GM06990 (cell line): Measurements from ENCODE around the gene HAPLN1.
A peak's percentile ranks its signal among the peaks of the same experiment; 100 is the strongest.

Experiments
- DNase-seq: peaks from one replicate; pipeline ENCODE4 v3.0.0-alpha.2; 2011; ENCODE audit not compliant: insufficient read length; ENCODE audit errors: extremely low read depth
- H3K27me3 ChIP-seq: replicated peaks from 2 replicates; pipeline ENCODE4 v1.6.0; 2011; ENCODE audit warnings: low read length; ENCODE audit not compliant: control insufficient read depth, insufficient read depth
- H3K36me3 ChIP-seq: 2 replicates; pipeline ENCODE4 v1.5.1; 2011; ENCODE audit warnings: low read length; ENCODE audit not compliant: control insufficient read depth, insufficient read depth
- H3K4me3 ChIP-seq: replicated peaks from 2 replicates; pipeline ENCODE4 v1.5.1; 2011; ENCODE audit warnings: low read depth, mild to moderate bottlenecking, control low read depth, low read length
- CTCF ChIP-seq: IDR thresholded peaks from 2 replicates; pipeline ENCODE4 v1.5.1; 2011; ENCODE audit warnings: low read length, control low read depth, mild to moderate bottlenecking, inconsistent platforms; ENCODE audit not compliant: insufficient read depth, poor library complexity, severe bottlenecking

The HAPLN1 gene

DNA sequence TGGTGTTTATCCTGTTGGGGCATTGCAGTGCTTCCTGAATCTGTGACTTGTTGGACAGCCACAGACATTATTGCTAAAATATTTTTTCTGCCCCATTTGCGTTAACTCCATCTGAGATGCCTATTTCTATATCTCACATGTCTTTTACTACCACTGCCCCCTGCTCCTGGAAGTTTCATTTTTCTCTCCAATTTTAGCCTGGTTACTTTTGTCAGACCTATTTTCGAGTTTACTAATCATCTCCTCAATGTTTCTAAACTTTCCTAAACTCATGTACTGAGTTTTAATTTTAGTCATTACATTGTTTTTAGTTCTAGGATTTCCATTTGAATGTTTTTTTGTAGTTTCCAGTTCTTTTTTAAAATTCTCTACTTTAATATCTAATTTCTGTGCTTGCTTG lies 17.6 kb downstream of the HAPLN1 start:
- Histone ChIP-seq H3K27me3 (no peaks in the 10 kb centered on the region), H3K4me3 (no peak overlapping the region), H3K36me3 (no peaks in the 10 kb centered on the region)
- TF ChIP-seq CTCF, result no peak
- peak; percentile 6 for DNase-seq

GRCh38 chr5:83701886-83702285 lies 18.8 kb downstream of the HAPLN1 start:
- DNase-seq, result no peak
- H3K27me3 ChIP-seq, result no peaks in the 10 kb centered on the region
- no peak for TF ChIP-seq CTCF
- no peak overlapping the region for H3K4me3 ChIP-seq
- no peaks in the 10 kb centered on the region for H3K36me3 ChIP-seq

DNA sequence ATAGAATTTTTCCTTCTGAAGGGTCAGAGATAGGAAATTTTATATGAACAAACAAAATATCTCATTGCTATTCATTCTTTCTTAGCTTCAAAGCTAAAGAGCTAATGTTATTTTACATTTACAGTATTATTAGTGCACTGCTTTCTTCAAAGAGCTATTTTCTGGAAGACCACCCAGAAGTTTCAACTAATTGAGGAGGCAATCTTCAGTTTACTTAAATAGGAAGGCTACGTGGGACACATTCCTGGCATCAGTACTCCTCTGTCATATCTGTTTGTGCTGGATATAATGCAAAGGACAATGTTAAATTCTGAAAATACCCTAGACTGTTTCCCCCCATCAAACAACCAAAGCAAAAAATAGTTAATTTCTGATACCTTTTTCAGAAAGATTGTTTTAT lies 30.8 kb downstream of the HAPLN1 start:
- no peak for DNase-seq
- no peak overlapping the region for H3K4me3 ChIP-seq
- TF ChIP-seq CTCF, result no peak
- H3K36me3 ChIP-seq, result no peaks in the 10 kb centered on the region
- H3K27me3 ChIP-seq, result no peaks in the 10 kb centered on the region

- Histone ChIP-seq H3K4me3 (no peak overlapping the region), H3K27me3 (no peaks in the 10 kb centered on the region), H3K36me3 (no peaks in the 10 kb centered on the region)
- no peak for DNase-seq
- TF ChIP-seq CTCF, result no peak
These were observed 32.4 kb downstream of the HAPLN1 start for GRCh38 chr5:83688281-83688680.

DNA sequence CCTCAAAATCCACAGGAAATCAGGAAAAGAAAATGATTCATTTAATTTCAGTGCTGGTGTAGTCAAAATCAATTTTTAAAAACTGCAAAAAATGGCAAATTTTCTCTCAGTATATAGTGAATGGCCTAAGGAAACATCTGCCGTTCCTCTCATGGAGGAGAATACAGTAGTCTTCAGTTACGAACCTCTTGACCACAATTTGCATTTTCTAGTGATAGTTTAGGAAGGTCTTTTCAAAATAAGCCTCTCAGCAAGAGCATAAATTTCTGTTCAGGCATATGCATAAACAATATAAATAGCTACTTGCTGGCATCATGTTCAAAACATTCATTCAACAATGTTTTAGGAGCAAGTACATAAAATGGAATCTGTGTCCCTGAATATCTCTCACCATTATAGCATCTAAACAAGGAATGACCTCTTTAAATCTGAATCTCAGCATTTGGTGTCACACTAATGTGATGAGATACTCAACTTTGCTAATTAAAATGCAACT lies 33.5 kb downstream of the HAPLN1 start:
- H3K27me3 ChIP-seq, result no peaks in the 10 kb centered on the region
- no peak overlapping the region for H3K4me3 ChIP-seq
- TF ChIP-seq CTCF, result no peak
- H3K36me3 ChIP-seq, result no peaks in the 10 kb centered on the region
- DNase-seq, result no peak

- DNase-seq, result no peak
- Histone ChIP-seq H3K36me3 (no peaks in the 10 kb centered on the region), H3K27me3 (no peaks in the 10 kb centered on the region), H3K4me3 (no peak overlapping the region)
- no peak for TF ChIP-seq CTCF
These were observed 34.4 kb downstream of the HAPLN1 start for GRCh38 chr5:83686251-83686650.
